Measurements from ENCODE around the gene TNIK.

- TF ChIP-seq EZH2 (IDR thresholded peaks at IDR 0.05; ENCODE audit: borderline replicate concordance, insufficient read depth, low read length, poor library complexity, severe bottlenecking), result no peak
- TF ChIP-seq CTCF (IDR thresholded peaks at IDR 0.05; ENCODE audit: poor library complexity, severe bottlenecking), result no peak
- TF ChIP-seq EP300 (conservative IDR thresholded peaks at IDR 0.05; ENCODE audit: poor library complexity, severe bottlenecking), result no peak
- TF ChIP-seq TAF1 (IDR thresholded peaks at IDR 0.05; ENCODE audit: low read depth), result no peak
- TF ChIP-seq RAD21 (conservative IDR thresholded peaks at IDR 0.05), result no peak
- TF ChIP-seq POLR2AphosphoS5 (IDR thresholded peaks at IDR 0.05), result no peak
- no peak for TF ChIP-seq SMC3 (conservative IDR thresholded peaks at IDR 0.05; ENCODE audit: poor library complexity)
- no peak for TF ChIP-seq MXI1 (conservative IDR thresholded peaks at IDR 0.05; ENCODE audit: poor library complexity, severe bottlenecking)
Observed at GRCh38 chr3:171354706-171355582, 105.3 kb downstream of the TNIK start.
